Kidney epithelial cell (primary cell): ENCODE results near the gene SMIM23. TPM values are rescaled to one million over a fixed set of nuclear protein-coding genes. Genes with fewer than 3 reads are reported as not detected.

ENCODE experiments used
- DNase-seq: peaks from one replicate; pipeline ENCODE4 v3.0.0-alpha.2; 2010; ENCODE audit warnings: low read depth
- H3K27me3 ChIP-seq: 2 replicates; pipeline ENCODE4 v1.6.0; 2011; ENCODE audit warnings: low read length; ENCODE audit not compliant: control insufficient read depth, insufficient read depth
- H3K36me3 ChIP-seq: 2 replicates; pipeline ENCODE4 v1.5.1; 2011; ENCODE audit warnings: low read length; ENCODE audit not compliant: control insufficient read depth, insufficient read depth
- H3K4me3 ChIP-seq: 2 replicates; pipeline ENCODE4 v1.5.1; 2011; ENCODE audit warnings: low read depth, mild to moderate bottlenecking, control low read depth, low read length
- CTCF ChIP-seq: IDR thresholded peaks from 2 replicates; pipeline ENCODE4 v1.5.1; 2011; ENCODE audit warnings: mild to moderate bottlenecking, moderate library complexity, low read length, control low read depth, inconsistent platforms; ENCODE audit not compliant: insufficient read depth, poor library complexity, severe bottlenecking
- total RNA-seq: library from RNA; depleted of rRNA; stranded (reverse); fragments of >200 nt; gene quantifications from 2 replicates; pipeline ENCODE4 v1.2.3, GENCODE V29; 2015

Gene SMIM23
- total RNA-seq, 1 donor from 2014 or later, result not detected

- no peak overlapping the region for H3K4me3 ChIP-seq
- no peak for DNase-seq
- H3K36me3 ChIP-seq, result no peaks in the 10 kb centered on the region
- H3K27me3 ChIP-seq, result no peaks in the 10 kb centered on the region
- no peak for TF ChIP-seq CTCF
Observed at GRCh38 chr5:171823269-171823668, 37.7 kb downstream of the SMIM23 start.

GRCh38 chr5:171825051-171825450 is 39.4 kb downstream of the SMIM23 start:
- no peak for DNase-seq
- no peak for TF ChIP-seq CTCF
- Histone ChIP-seq H3K27me3 (no peaks in the 10 kb centered on the region), H3K36me3 (no peaks in the 10 kb centered on the region), H3K4me3 (no peak overlapping the region)

- H3K4me3 ChIP-seq, result no peak overlapping the region
- no peaks in the 10 kb centered on the region for H3K27me3 ChIP-seq
Observed at GRCh38 chr5:171826132-171826531, 40.5 kb downstream of the SMIM23 start.

GRCh38 chr5:171827162-171827561 is 41.5 kb downstream of the SMIM23 start:
- H3K27me3 ChIP-seq, result no peaks in the 10 kb centered on the region
- TF ChIP-seq CTCF, result no peak
- no peaks in the 10 kb centered on the region for H3K36me3 ChIP-seq
- no peak for DNase-seq
- no peak overlapping the region for H3K4me3 ChIP-seq

More at GRCh38 chr5:171826132-171826531, 40.5 kb downstream of the SMIM23 start:
- DNase-seq, result peak; percentile 7
- no peak for TF ChIP-seq CTCF
- H3K36me3 ChIP-seq, result no peaks in the 10 kb centered on the region

GRCh38 chr5:171830686-171831085 is 45.1 kb downstream of the SMIM23 start:
- Histone ChIP-seq H3K4me3 (no peak overlapping the region), H3K27me3 (no peaks in the 10 kb centered on the region), H3K36me3 (no peaks in the 10 kb centered on the region)
- DNase-seq, result no peak
- TF ChIP-seq CTCF, result no peak

GRCh38 chr5:171832775-171833174 is 47.2 kb downstream of the SMIM23 start:
- no peak for TF ChIP-seq CTCF
- no peak for DNase-seq
- H3K27me3 ChIP-seq, result no peaks in the 10 kb centered on the region
- no peaks in the 10 kb centered on the region for H3K36me3 ChIP-seq
- no peak overlapping the region for H3K4me3 ChIP-seq
